ENCODE results near the gene FNDC3B. TPM values are rescaled to one million over a fixed set of nuclear protein-coding genes. Genes with fewer than 3 reads are reported as not detected.

Gene FNDC3B
- total and polyA plus RNA-seq, 2 of the 8 experiments (the other 6 are each of a cell fraction or from before 2014, with no cell fraction given), result 14.1 to 44.4 TPM

GRCh38 chr3:172317984-172318383 is 278.6 kb downstream of the FNDC3B start:
- H4K5ac ChIP-seq (ENCODE audit: insufficient read length, low read depth, low read length), result no peak overlapping the region
- DNase-seq (ENCODE audit: low read depth in 1 of 2, low spot score in 2 of 2) (no peak), FAIRE-seq (no peak)
- H3K4ac ChIP-seq (replicated peaks; ENCODE audit: insufficient read length, low read depth, low read length), result no peak overlapping the region
- no peaks in the 10 kb centered on the region for H4K20me1 ChIP-seq (replicated peaks in 1 of 2; ENCODE audit: control insufficient read depth in 1 of 2, insufficient read depth in 2 of 2, low read length in 2 of 2)
- no peak overlapping the region for H3K23ac ChIP-seq (ENCODE audit: insufficient read length)
- no peak overlapping the region for H3K18ac ChIP-seq (ENCODE audit: extremely low read depth, low read length)
- no peak overlapping the region for H3K14ac ChIP-seq (ENCODE audit: insufficient read length)
- H3K27ac ChIP-seq (ENCODE audit: low read depth, low read length), result no peak overlapping the region
- no peaks in the 10 kb centered on the region; the same call in 1 of the 2 replicates for H3K79me1 ChIP-seq (ENCODE audit: low read depth, low read length)
- POLR2A ChIA-PET (ENCODE audit: partially characterized antibody), result interaction anchor here (1.6 kb wide), 1 partner anchor 14 kb away, joined by 4 read pairs; no protein-coding TSS in a partner anchor
- no peaks in the 10 kb centered on the region for H3K79me2 ChIP-seq (ENCODE audit: control insufficient read depth in 1 of 2, insufficient read depth in 2 of 2, low read length in 2 of 2)
- no peak overlapping the region for H3K56ac ChIP-seq (replicated peaks; ENCODE audit: insufficient read length, low read depth, low read length)
- H4K91ac ChIP-seq (replicated peaks; ENCODE audit: insufficient read length, low read length), result no peak overlapping the region
- H2AFZ ChIP-seq (ENCODE audit: low read length), result no peak overlapping the region
- no peak overlapping the region for H2BK15ac ChIP-seq (ENCODE audit: low read length)
- H2BK12ac ChIP-seq (ENCODE audit: low read depth, low read length), result no peak overlapping the region
- H3K36me3 ChIP-seq (ENCODE audit: control insufficient read depth in 2 of 4, insufficient read depth in 4 of 4, low read length in 3 of 4), result peaks cover 0 to 19% (median 4%) of the 10 kb centered on the region in 4 experiments; a peak in 5 of 8 replicates
- H3K23me2 ChIP-seq (ENCODE audit: low read depth, low read length), result no peaks in the 10 kb centered on the region
- H3K4me2 ChIP-seq (ENCODE audit: insufficient read depth in 1 of 2, low read depth in 2 of 2, low read length in 2 of 2), result no peak overlapping the region
- H3K9ac ChIP-seq (replicated peaks in 1 of 4; ENCODE audit: extremely low read depth in 1 of 4, low read depth in 3 of 4, low read length in 3 of 4), result no peak overlapping the region
- H2AK5ac ChIP-seq (ENCODE audit: low read depth, low read length), result no peak overlapping the region
- no peak overlapping the region for H2BK5ac ChIP-seq (ENCODE audit: low read depth, low read length)
- H4K8ac ChIP-seq (ENCODE audit: extremely low read depth, insufficient read depth, low read length), result no peak overlapping the region
- H3K4me1 ChIP-seq (replicated peaks in 1 of 4; ENCODE audit: control insufficient read depth in 3 of 4, insufficient read depth in 4 of 4, low read length in 3 of 4), result peaks cover 0 to 9% (median 0%) of the 10 kb centered on the region in 4 experiments; a peak in 1 of 7 replicates
- no peak overlapping the region for H2BK120ac ChIP-seq (replicated peaks; ENCODE audit: low read depth, low read length)
- CTCF ChIA-PET (ENCODE audit: partially characterized antibody), result interaction anchor here (1.1 to 4.9 kb wide), 3 partner anchors 11 to 15 kb away, joined by 3 to 20 read pairs (median 14); no protein-coding TSS in a partner anchor
- H3K4me3 ChIP-seq (ENCODE audit: extremely low read depth in 1 of 4, insufficient read depth in 2 of 4, low read depth in 3 of 4, low read length in 4 of 4), result no peak overlapping the region
- no peak overlapping the region for H2BK20ac ChIP-seq (ENCODE audit: low read length)
- no peaks in the 10 kb centered on the region for H3K9me3 ChIP-seq (ENCODE audit: insufficient read depth in 2 of 2, low read depth in 1 of 2, low read length in 1 of 2)
- no peaks in the 10 kb centered on the region for H3K27me3 ChIP-seq (replicated peaks in 1 of 4; ENCODE audit: control insufficient read depth in 3 of 4, extremely low read depth in 1 of 4, insufficient read depth in 3 of 4, low read length in 3 of 4)
- 88% methylated on average over 1 of the region's 1 CpG; no CpG with 5 or more reads in 1 of the 2 experiments for WGBS, 2 experiments (ENCODE audit: extremely low coverage in 1 of 2, insufficient coverage in 1 of 2, insufficient read length in 1 of 2, insufficient replicate concordance in 2 of 2, low coverage in 1 of 2, low lambda C conversion rate in 2 of 2, missing lambda C conversion rate in 1 of 2)
- TF ChIP-seq CEBPB (IDR thresholded peaks at IDR 0.05; ENCODE audit: low read depth, low read length), result no peak
- TF ChIP-seq CBX8 (IDR thresholded peaks at IDR 0.05; ENCODE audit: borderline replicate concordance, low read depth, low read length), result no peak
- TF ChIP-seq HDAC2 (IDR thresholded peaks at IDR 0.05; ENCODE audit: borderline replicate concordance in 1 of 2, low read depth in 2 of 2, low read length in 2 of 2), result no peak
- no peak for TF ChIP-seq TCF12 (IDR thresholded peaks at IDR 0.05; ENCODE audit: low read depth, low read length)
- TF ChIP-seq TAF1 (IDR thresholded peaks at IDR 0.05; ENCODE audit: low read depth, low read length), result no peak
- TF ChIP-seq CHD1 (IDR thresholded peaks at IDR 0.05; ENCODE audit: low read depth, low read length), result no peak
- no peak for TF ChIP-seq BCL11A (IDR thresholded peaks at IDR 0.05; ENCODE audit: low read depth in 2 of 2, low read length in 2 of 2)
- no peak for TF ChIP-seq TBP (IDR thresholded peaks at IDR 0.05; ENCODE audit: low read depth, low read length)
- TF ChIP-seq ASH2L (IDR thresholded peaks at IDR 0.05; ENCODE audit: low read length), result no peak
